TTC549 (cell line): ENCODE data around the gene MPG.

ENCODE experiments used
- FAIRE-seq: peaks from 2 replicates; lab custom pipeline; 2012; peaks lifted over from hg19 to GRCh38; lab: Jason Lieb, UNC

Gene MPG

GRCh38 chr16:66309-67182, 11.5 kb upstream of the MPG start:
- no peak for FAIRE-seq

GRCh38 chr16:67183-67791, 10.7 kb upstream of the MPG start:
- FAIRE-seq: no peak

- no peak for FAIRE-seq
These were observed 9.9 kb upstream of the MPG start for GRCh38 chr16:67884-68789.

GRCh38 chr16:69181-69580, 8.8 kb upstream of the MPG start:
- FAIRE-seq: no peak

GRCh38 chr16:71210-71539, 6.8 kb upstream of the MPG start:
- no peak for FAIRE-seq

GRCh38 chr16:71540-72401, 6.3 kb upstream of the MPG start:
- FAIRE-seq: no peak

- FAIRE-seq: no peak
These were observed 5.2 kb upstream of the MPG start, which contains the start of gene RHBDF1 for GRCh38 chr16:72561-73548. Gene RHBDF1 (minus strand): TSS chr16:72631. CDS start chr16:65015, 7,616 bp downstream.

- FAIRE-seq: no peak
These were observed 3.8 kb upstream of the MPG start for GRCh38 chr16:74051-74746.

- FAIRE-seq: no peak
These were observed 3.2 kb upstream of the MPG start for GRCh38 chr16:74747-75334.

- no peak for FAIRE-seq
These were observed 2.2 kb upstream of the MPG start for GRCh38 chr16:75580-76501.

- no peak for FAIRE-seq
These were observed 1.3 kb upstream of the MPG start for GRCh38 chr16:76535-77272.

- no peak for FAIRE-seq
These were observed 685 bp upstream of the MPG start for GRCh38 chr16:77273-77806.

GRCh38 chr16:78444-79150, 572 bp downstream of the MPG start:
- no peak for FAIRE-seq

GRCh38 chr16:79151-80054, 1.4 kb downstream of the MPG start:
- FAIRE-seq: no peak

- no peak for FAIRE-seq
These were observed 5.1 kb downstream of the MPG start for GRCh38 chr16:83060-83603.
